Measurements from ENCODE around the gene PLCG1.

The PLCG1 gene

DNA sequence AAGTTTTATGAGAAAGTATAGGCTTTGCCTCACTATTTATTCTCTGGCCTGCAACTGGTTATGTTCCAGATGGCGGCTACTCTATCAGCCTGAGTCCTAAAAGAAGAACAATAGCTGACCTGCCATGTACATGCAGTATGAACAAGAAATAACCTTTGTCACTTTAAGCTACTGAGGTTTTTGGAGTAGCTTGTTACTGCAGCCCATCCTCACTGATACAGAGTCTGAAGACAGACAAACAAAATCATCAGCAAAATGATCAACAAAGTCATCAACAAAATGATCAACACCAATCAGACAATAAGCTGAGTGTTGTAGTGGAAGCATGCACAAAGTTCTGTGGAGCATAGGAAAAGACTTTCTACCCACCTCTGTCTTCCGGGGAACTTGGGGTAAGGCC lies 82.5 kb downstream of the PLCG1 start:
- DNase-seq: no peak

DNA sequence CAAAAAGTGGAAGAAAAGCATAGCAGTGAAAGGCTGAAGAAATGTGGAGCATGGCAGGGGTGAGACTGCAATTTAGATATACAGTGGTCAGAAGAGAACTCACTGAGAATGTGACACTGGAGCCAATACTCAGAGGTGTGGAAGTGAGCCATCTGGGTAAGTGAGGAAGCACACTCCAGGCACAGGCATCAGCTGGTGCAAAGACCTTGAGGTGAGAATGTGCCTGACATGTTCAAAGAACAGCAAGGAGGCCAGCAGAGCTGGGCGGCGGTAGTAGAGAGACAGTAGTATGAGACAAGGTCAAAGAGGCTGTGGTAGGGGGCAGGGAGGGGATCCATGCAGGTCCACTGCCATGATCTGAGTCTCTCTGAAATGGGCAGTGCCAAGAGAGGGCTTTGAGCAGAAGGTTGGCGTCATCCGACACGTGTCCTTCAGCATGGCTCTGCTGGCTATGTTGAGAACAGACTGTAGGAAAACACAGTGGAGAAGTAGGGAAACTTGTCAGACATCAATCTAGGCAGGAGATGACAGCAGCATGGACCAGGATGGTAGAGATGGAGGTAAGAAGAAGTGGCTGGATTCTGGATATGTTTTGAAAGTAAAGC lies 84.4 kb downstream of the PLCG1 start:
- DNase-seq: no peak

DNA sequence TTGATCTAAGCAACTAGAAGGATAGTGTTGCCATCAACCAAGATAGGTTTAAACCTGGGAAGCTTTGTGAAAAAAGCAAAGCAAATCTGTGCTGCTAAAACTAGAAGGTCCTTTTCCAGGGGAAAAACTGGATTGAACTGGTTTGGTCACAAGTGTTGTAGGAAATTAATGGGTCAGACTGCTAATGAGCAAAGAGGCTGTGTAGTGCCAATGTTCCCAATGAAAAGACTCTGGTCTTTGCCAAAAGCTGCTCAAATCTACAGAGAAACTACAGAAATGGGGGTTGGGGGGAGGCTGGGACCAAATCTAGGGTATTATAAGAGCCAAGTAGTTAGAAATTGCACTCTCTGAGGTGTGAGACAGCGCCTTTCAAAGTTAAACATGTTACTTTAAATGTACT lies 85.0 kb downstream of the PLCG1 start:
- DNase-seq: no peak

DNA sequence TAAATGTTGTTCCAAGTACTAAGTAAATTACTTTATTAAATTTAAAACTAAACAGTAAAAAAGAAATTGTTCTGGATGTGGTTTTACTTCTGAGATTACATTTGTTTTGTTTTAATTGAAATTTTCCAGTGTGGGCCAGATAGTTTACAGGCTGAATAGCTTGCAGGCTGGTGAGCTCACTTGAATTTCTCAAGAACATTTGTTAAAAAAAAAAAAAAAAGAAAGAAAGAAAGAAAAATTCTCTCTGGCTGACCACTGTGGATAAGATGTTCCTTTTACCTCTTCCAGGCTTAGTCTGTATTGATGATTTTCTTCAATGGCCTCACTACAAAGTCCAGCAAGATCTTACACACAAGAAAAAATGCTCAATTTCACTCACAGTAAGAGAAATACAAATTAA lies 85.4 kb downstream of the PLCG1 start:
- no peak for DNase-seq

DNA sequence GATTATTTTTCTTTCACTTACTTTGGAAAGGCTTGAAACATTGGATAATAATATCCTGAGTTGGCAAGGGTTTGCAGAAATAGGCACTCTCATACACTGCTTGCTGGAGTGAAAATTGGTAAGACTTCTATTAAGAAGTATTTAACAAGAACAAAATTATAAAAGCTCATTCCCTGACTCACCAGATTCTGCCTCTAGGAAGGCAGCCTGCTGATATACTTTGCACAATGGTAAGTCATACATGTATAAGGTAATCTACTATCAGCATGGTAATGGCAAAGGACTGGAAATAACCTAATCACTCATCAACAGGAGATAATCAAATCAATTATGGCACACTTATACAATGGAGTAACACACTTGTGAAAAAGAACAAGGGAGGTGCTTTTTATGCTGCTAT lies 85.8 kb downstream of the PLCG1 start:
- no peak for DNase-seq

DNA sequence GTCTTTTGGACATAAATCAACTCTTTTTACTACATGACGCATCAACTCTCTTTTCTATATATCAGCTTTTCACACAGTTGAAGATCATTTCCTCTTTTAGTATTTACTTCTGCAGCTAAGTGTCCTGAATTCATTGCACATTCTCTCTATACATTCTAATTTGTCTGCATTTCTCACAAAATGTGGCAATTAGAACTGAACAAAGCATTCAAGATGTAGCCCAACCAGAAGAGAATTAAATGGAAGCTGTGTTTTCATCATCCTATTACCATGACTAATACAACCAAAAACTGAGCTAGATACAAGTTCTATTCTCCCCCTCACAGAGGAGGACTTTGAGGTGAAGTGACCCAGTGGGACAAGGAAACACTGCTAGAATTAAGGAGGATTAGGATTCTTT lies 86.9 kb downstream of the PLCG1 start:
- no peak for DNase-seq

DNA sequence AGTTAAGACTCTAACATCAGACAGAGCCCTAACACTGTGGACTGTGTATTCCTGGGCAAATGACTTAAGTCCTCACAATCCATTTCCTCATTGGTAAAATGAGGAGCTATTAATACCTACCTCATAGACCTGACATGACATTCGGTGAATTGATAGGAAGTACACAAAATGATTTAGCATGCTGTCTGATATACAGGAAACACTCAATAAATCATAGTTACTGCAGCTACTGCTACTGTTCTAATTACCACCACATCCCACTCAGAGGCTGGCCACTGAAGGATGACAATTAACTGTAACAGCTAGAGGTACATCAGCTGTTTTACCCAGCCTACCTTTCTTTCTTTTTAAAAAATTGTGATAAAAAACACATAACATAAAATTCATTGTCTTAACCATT lies 87.7 kb downstream of the PLCG1 start:
- no peak for DNase-seq

DNA sequence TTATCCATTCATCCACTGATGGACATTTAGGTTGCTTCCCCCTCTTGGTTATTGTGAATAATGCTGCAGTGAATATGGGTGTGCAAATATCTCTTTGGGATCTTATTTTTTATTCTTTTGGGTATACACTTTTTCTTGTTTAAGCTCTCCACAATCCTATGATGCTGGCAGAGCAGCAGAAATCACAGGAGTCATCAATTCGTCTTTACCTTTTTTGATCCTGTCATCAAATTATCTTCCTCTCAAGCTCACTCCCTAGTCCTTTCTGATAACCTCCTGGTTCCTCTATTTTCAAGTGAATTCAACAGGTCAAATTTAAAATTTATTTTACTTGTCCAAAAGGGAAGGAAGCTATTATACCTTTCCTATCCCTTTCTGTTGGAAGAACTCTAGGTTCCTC lies 89.1 kb downstream of the PLCG1 start:
- DNase-seq: no peak

Measured in CD4-positive, alpha-beta T cell treated with Interleukin-21 for 1 hour (primary cell).